HG03064 (cell line): ENCODE data around the gene FLOT2.
A peak's percentile ranks its signal among the peaks of the same experiment; 100 is the strongest.
"Not testable (repeated sequence)": the region's sequence is repeated elsewhere in the genome, so short reads cannot be mapped to it uniquely, and the experiment has no call there.

ENCODE experiments used
- ATAC-seq: cut with Tn5 transposase; IDR thresholded peaks from one replicate; pipeline ENCODE4 v1.9.1; 2021; ENCODE audit warnings: low read depth; ENCODE audit not compliant: unreplicated experiment

FLOT2 gene

GRCh38 chr17:28917029-28917428 lies 19.5 kb upstream of the FLOT2 start:
- no peak for ATAC-seq

GRCh38 chr17:28916302-28916934 lies 18.9 kb upstream of the FLOT2 start:
- ATAC-seq: no peak

GRCh38 chr17:28912938-28913333 lies 15.4 kb upstream of the FLOT2 start:
- no peak for ATAC-seq

- ATAC-seq: no peak
Measured at GRCh38 chr17:28912281-28912937, 14.9 kb upstream of the FLOT2 start.

GRCh38 chr17:28911411-28912045 lies 14.0 kb upstream of the FLOT2 start:
- no peak for ATAC-seq

GRCh38 chr17:28910534-28910933 lies 13.0 kb upstream of the FLOT2 start:
- ATAC-seq: no peak

GRCh38 chr17:28908640-28909167 lies 11.2 kb upstream of the FLOT2 start:
- no peak for ATAC-seq

GRCh38 chr17:28907709-28908475 lies 10.4 kb upstream of the FLOT2 start:
- no peak for ATAC-seq

GRCh38 chr17:28906706-28907438 lies 9.3 kb upstream of the FLOT2 start:
- no peak for ATAC-seq

GRCh38 chr17:28906276-28906675 lies 8.7 kb upstream of the FLOT2 start:
- no peak for ATAC-seq

GRCh38 chr17:28904800-28905199 lies 7.3 kb upstream of the FLOT2 start:
- no peak for ATAC-seq

- not testable (repeated sequence) for ATAC-seq
Measured at GRCh38 chr17:28903546-28903841, 6.0 kb upstream of the FLOT2 start.

GRCh38 chr17:28902819-28903545 lies 5.4 kb upstream of the FLOT2 start, which contains the start of gene DHRS13:
TSS of gene DHRS13 (minus strand) at chr17:28903079. CDS start at chr17:28902944, 135 bp downstream.
- ATAC-seq: peak; percentile 76

- peak; percentile 21 for ATAC-seq
Measured at GRCh38 chr17:28901866-28902818, 4.6 kb upstream of the FLOT2 start.

- no peak for ATAC-seq
Measured at GRCh38 chr17:28900986-28901726, 3.6 kb upstream of the FLOT2 start.

- no peak for ATAC-seq
Measured at GRCh38 chr17:28899212-28899815, 1.8 kb upstream of the FLOT2 start.

GRCh38 chr17:28898527-28898955 lies 1.0 kb upstream of the FLOT2 start:
- no peak for ATAC-seq
